BLaER1 (cell line): ENCODE results near the gene SRGN.
"Not testable (repeated sequence)": the region's sequence is repeated elsewhere in the genome, so short reads cannot be mapped to it uniquely, and the experiment has no call there.

Experiments used
- H3K27ac ChIP-seq: shearing (Covaris generic); formaldehyde crosslinking; 2 replicates; pipeline ENCODE4 v1.8.1; 2022
- H3K27me3 ChIP-seq: shearing (Covaris generic); formaldehyde crosslinking; 2 replicates; pipeline ENCODE4 v1.8.1; 2022
- H3K36me3 ChIP-seq: shearing (Covaris generic); formaldehyde crosslinking; 2 replicates; pipeline ENCODE4 v1.8.1; 2022
- H3K4me1 ChIP-seq: shearing (Covaris generic); formaldehyde crosslinking; 2 replicates; pipeline ENCODE4 v1.8.1; 2022
- H3K4me2 ChIP-seq: shearing (Covaris generic); formaldehyde crosslinking; 2 replicates; pipeline ENCODE4 v1.8.1; 2022
- H3K4me3 ChIP-seq: shearing (Covaris generic); formaldehyde crosslinking; 2 replicates; pipeline ENCODE4 v1.8.1; 2022
- H3K9ac ChIP-seq: shearing (Covaris generic); formaldehyde crosslinking; 2 replicates; pipeline ENCODE4 v1.8.1; 2022
- H3K9me3 ChIP-seq: shearing (Covaris generic); formaldehyde crosslinking; 2 replicates; pipeline ENCODE4 v1.8.1; 2022
- H4K20me1 ChIP-seq: shearing (Covaris generic); formaldehyde crosslinking; 2 replicates; pipeline ENCODE4 v1.8.1; 2022
- Cebpa-rat ChIP-seq: shearing (Covaris generic); IDR thresholded peaks from 2 replicates; pipeline ENCODE4 v1.8.1; 2022

The SRGN gene

GRCh38 chr10:69124563-69125268, 36.8 kb downstream of the SRGN start:
- Histone ChIP-seq H3K4me2 (peak overlapping the region; percentile 88), H3K4me1 (peaks cover 31% of the 10 kb centered on the region), H3K27me3 (no peaks in the 10 kb centered on the region), H3K36me3 (no peaks in the 10 kb centered on the region), H3K27ac (peak overlapping the region; percentile 87), H3K4me3 (peak overlapping the region; percentile 99), H4K20me1 (peaks cover 56% of the 10 kb centered on the region), H3K9ac (peak overlapping the region; percentile 96), H3K9me3 (no peaks in the 10 kb centered on the region)
- no peak for TF ChIP-seq Cebpa-rat

- no peak overlapping the region for H3K27ac ChIP-seq
- no peaks in the 10 kb centered on the region for H3K36me3 ChIP-seq
- peak overlapping the region; percentile 88 for H3K4me2 ChIP-seq
- peaks cover 25% of the 10 kb centered on the region for H3K4me1 ChIP-seq
- no peaks in the 10 kb centered on the region for H3K9me3 ChIP-seq
- no peaks in the 10 kb centered on the region for H3K27me3 ChIP-seq
- TF ChIP-seq Cebpa-rat: no peak
- peak overlapping the region; percentile 99 for H3K4me3 ChIP-seq
- H4K20me1 ChIP-seq: peaks cover 65% of the 10 kb centered on the region
- peak overlapping the region; percentile 96 for H3K9ac ChIP-seq
These were observed 37.7 kb downstream of the SRGN start for GRCh38 chr10:69125554-69125953.

GRCh38 chr10:69130251-69130650, 42.3 kb downstream of the SRGN start:
- no peak overlapping the region for H3K4me2 ChIP-seq
- H3K9me3 ChIP-seq: no peaks in the 10 kb centered on the region
- H4K20me1 ChIP-seq: peaks cover 99% of the 10 kb centered on the region
- peaks cover 20% of the 10 kb centered on the region for H3K36me3 ChIP-seq
- no peak overlapping the region for H3K27ac ChIP-seq
- H3K27me3 ChIP-seq: no peaks in the 10 kb centered on the region
- H3K4me1 ChIP-seq: peaks cover 12% of the 10 kb centered on the region
- no peak overlapping the region for H3K4me3 ChIP-seq
- TF ChIP-seq Cebpa-rat: no peak
- no peak overlapping the region for H3K9ac ChIP-seq

GRCh38 chr10:69139961-69140360, 52.1 kb downstream of the SRGN start:
- TF ChIP-seq Cebpa-rat: no peak
- Histone ChIP-seq H3K27ac (no peak overlapping the region), H3K4me3 (no peak overlapping the region), H3K9ac (no peak overlapping the region), H4K20me1 (peaks cover 78% of the 10 kb centered on the region), H3K36me3 (peaks cover 25% of the 10 kb centered on the region), H3K4me2 (no peak overlapping the region), H3K9me3 (no peaks in the 10 kb centered on the region), H3K4me1 (no peaks in the 10 kb centered on the region), H3K27me3 (no peaks in the 10 kb centered on the region)

- no peak overlapping the region for H3K9ac ChIP-seq
- peaks cover 14% of the 10 kb centered on the region for H3K36me3 ChIP-seq
- H3K27me3 ChIP-seq: no peaks in the 10 kb centered on the region
- no peak overlapping the region for H3K27ac ChIP-seq
- H3K4me1 ChIP-seq: peaks cover 2% of the 10 kb centered on the region
- H4K20me1 ChIP-seq: peaks cover 77% of the 10 kb centered on the region
- H3K9me3 ChIP-seq: no peaks in the 10 kb centered on the region
- no peak overlapping the region for H3K4me2 ChIP-seq
- no peak overlapping the region for H3K4me3 ChIP-seq
- no peak for TF ChIP-seq Cebpa-rat
These were observed 53.4 kb downstream of the SRGN start for GRCh38 chr10:69141304-69141703.

- not testable (repeated sequence) for H3K4me3 ChIP-seq, H3K9me3 ChIP-seq
- H4K20me1 ChIP-seq: peaks cover 83% of the 10 kb centered on the region
These were observed 54.2 kb downstream of the SRGN start for GRCh38 chr10:69142074-69142473.

GRCh38 chr10:69142983-69143382, 55.1 kb downstream of the SRGN start:
- Histone ChIP-seq H3K27me3 (no peaks in the 10 kb centered on the region), H3K27ac (no peak overlapping the region), H4K20me1 (peaks cover 83% of the 10 kb centered on the region), H3K4me2 (no peak overlapping the region), H3K9ac (no peak overlapping the region), H3K9me3 (no peaks in the 10 kb centered on the region), H3K36me3 (no peaks in the 10 kb centered on the region), H3K4me3 (no peak overlapping the region), H3K4me1 (peaks cover 10% of the 10 kb centered on the region)
- TF ChIP-seq Cebpa-rat: no peak

More at GRCh38 chr10:69142074-69142473, 54.2 kb downstream of the SRGN start:
- not testable (repeated sequence) for H3K9ac ChIP-seq, H3K4me2 ChIP-seq, H3K4me1 ChIP-seq, H3K27ac ChIP-seq, H3K36me3 ChIP-seq, H3K27me3 ChIP-seq

- no peaks in the 10 kb centered on the region for H3K9me3 ChIP-seq
- H3K27ac ChIP-seq: no peak overlapping the region
- H3K4me3 ChIP-seq: no peak overlapping the region
- peaks cover 76% of the 10 kb centered on the region for H4K20me1 ChIP-seq
- H3K36me3 ChIP-seq: no peaks in the 10 kb centered on the region
- no peak overlapping the region for H3K4me2 ChIP-seq
- TF ChIP-seq Cebpa-rat: no peak
- H3K9ac ChIP-seq: no peak overlapping the region
- H3K27me3 ChIP-seq: no peaks in the 10 kb centered on the region
- peaks cover 22% of the 10 kb centered on the region for H3K4me1 ChIP-seq
These were observed 57.4 kb downstream of the SRGN start for GRCh38 chr10:69145329-69145728.

- Histone ChIP-seq H3K4me2 (no peak overlapping the region), H3K9me3 (no peaks in the 10 kb centered on the region), H3K27me3 (no peaks in the 10 kb centered on the region), H3K9ac (no peak overlapping the region), H4K20me1 (peaks cover 76% of the 10 kb centered on the region), H3K36me3 (no peaks in the 10 kb centered on the region), H3K4me3 (no peak overlapping the region), H3K27ac (no peak overlapping the region), H3K4me1 (peaks cover 22% of the 10 kb centered on the region)
- TF ChIP-seq Cebpa-rat: no peak
These were observed 58.0 kb downstream of the SRGN start for GRCh38 chr10:69145864-69146263.

GRCh38 chr10:69146759-69147158, 58.9 kb downstream of the SRGN start:
- TF ChIP-seq Cebpa-rat: no peak
- Histone ChIP-seq H3K9ac (no peak overlapping the region), H3K4me3 (no peak overlapping the region), H3K9me3 (no peaks in the 10 kb centered on the region), H3K4me1 (peaks cover 22% of the 10 kb centered on the region), H4K20me1 (peaks cover 78% of the 10 kb centered on the region), H3K27ac (no peak overlapping the region), H3K4me2 (peak overlapping the region; percentile 26; the same call in 1 of the 2 replicates), H3K36me3 (no peaks in the 10 kb centered on the region), H3K27me3 (no peaks in the 10 kb centered on the region)

- no peak overlapping the region for H3K4me2 ChIP-seq
- no peaks in the 10 kb centered on the region for H3K9me3 ChIP-seq
- H4K20me1 ChIP-seq: peaks cover 83% of the 10 kb centered on the region
- no peak overlapping the region for H3K4me3 ChIP-seq
- no peaks in the 10 kb centered on the region for H3K27me3 ChIP-seq
- no peak overlapping the region for H3K9ac ChIP-seq
- H3K27ac ChIP-seq: no peak overlapping the region
- H3K36me3 ChIP-seq: peaks cover 9% of the 10 kb centered on the region
- TF ChIP-seq Cebpa-rat: no peak
- peaks cover 14% of the 10 kb centered on the region for H3K4me1 ChIP-seq
These were observed 64.1 kb downstream of the SRGN start for GRCh38 chr10:69151984-69152383.
